SK-N-SH treated with all-trans-retinoic acid at 6 μM for 48 hours (cell line): ENCODE measurements around the gene EIF5.

Experiments used
- ATAC-seq: fragments of 200-7000 bp; cut with Tn5 transposase; 3 replicates; pipeline ENCODE4 v1.9.1; 2020; ENCODE audit warnings: mild to moderate bottlenecking, moderate library complexity
- ARNTL ChIP-seq: fragments of 450-650 bp; formaldehyde crosslinking; IDR thresholded peaks from 2 replicates; pipeline ENCODE4 v1.5.0; 2020; ENCODE audit warnings: low read depth, mild to moderate bottlenecking, moderate library complexity, borderline replicate concordance
- BACH2 ChIP-seq: fragments of 250-450 bp; sonication (Bioruptor Pico); IDR thresholded peaks from 2 replicates; pipeline ENCODE4 v1.9.0; 2021; ENCODE audit warnings: mild to moderate bottlenecking, borderline replicate concordance
- CSDC2 ChIP-seq: fragments of 250-450 bp; sonication (Bioruptor Pico); IDR thresholded peaks from 2 replicates; pipeline ENCODE4 v1.5.0; 2020; ENCODE audit warnings: mild to moderate bottlenecking, moderate library complexity
- CSRNP3 ChIP-seq: fragments of 250-450 bp; sonication (Bioruptor Pico); IDR thresholded peaks from 2 replicates; pipeline ENCODE4 v1.5.1; 2021; ENCODE audit warnings: mild to moderate bottlenecking, moderate library complexity
- ESRRG ChIP-seq: fragments of 250-450 bp; sonication (Bioruptor Pico); IDR thresholded peaks from 2 replicates; pipeline ENCODE4 v1.6.1; 2021; ENCODE audit warnings: mild to moderate bottlenecking
- GLIS3 ChIP-seq: fragments of 250-450 bp; sonication (Bioruptor Pico); IDR thresholded peaks from 2 replicates; pipeline ENCODE4 v1.5.0; 2020; ENCODE audit warnings: mild to moderate bottlenecking, moderate library complexity
- ISL1 ChIP-seq: fragments of 250-450 bp; sonication (Bioruptor Pico); IDR thresholded peaks from 2 replicates; pipeline ENCODE4 v2.1.2; 2022; ENCODE audit warnings: mild to moderate bottlenecking, moderate library complexity
- OSR1 ChIP-seq: fragments of 250-450 bp; sonication (Bioruptor Pico); IDR thresholded peaks from 2 replicates; pipeline ENCODE4 v1.8.0; 2022; ENCODE audit warnings: moderate library complexity, mild to moderate bottlenecking, inconsistent platforms
- POU6F1 ChIP-seq: fragments of 250-450 bp; sonication (Bioruptor Pico); IDR thresholded peaks from 2 replicates; pipeline ENCODE4 v1.8.0; 2021; ENCODE audit warnings: low read depth, mild to moderate bottlenecking, moderate library complexity, borderline replicate concordance
- PPARA ChIP-seq: fragments of 250-450 bp; sonication (Bioruptor Pico); IDR thresholded peaks from 2 replicates; pipeline ENCODE4 v1.5.0; 2020; ENCODE audit warnings: mild to moderate bottlenecking, borderline replicate concordance
- RARB ChIP-seq: fragments of 250-450 bp; sonication (Bioruptor Pico); IDR thresholded peaks from 2 replicates; pipeline ENCODE4 v1.8.0; 2021; ENCODE audit warnings: mild to moderate bottlenecking, moderate library complexity
- SNAI2 ChIP-seq: fragments of 250-450 bp; sonication (Bioruptor Pico); IDR thresholded peaks from 2 replicates; pipeline ENCODE4 v1.5.0; 2020; ENCODE audit warnings: mild to moderate bottlenecking, moderate library complexity
- TCF4 ChIP-seq: fragments of 250-450 bp; sonication (Bioruptor Pico); IDR thresholded peaks from 2 replicates; pipeline ENCODE4 v1.8.0; 2021; ENCODE audit warnings: mild to moderate bottlenecking, moderate library complexity, borderline replicate concordance
- TOX ChIP-seq: fragments of 250-450 bp; sonication (Bioruptor Pico); IDR thresholded peaks from 2 replicates; pipeline ENCODE4 v1.8.0; 2021; ENCODE audit warnings: mild to moderate bottlenecking, moderate library complexity, borderline replicate concordance
- TSHZ2 ChIP-seq: fragments of 250-450 bp; sonication (Bioruptor Pico); IDR thresholded peaks from 2 replicates; pipeline ENCODE4 v1.5.0; 2020; ENCODE audit warnings: mild to moderate bottlenecking, moderate library complexity
- ZC3H10 ChIP-seq: fragments of 250-450 bp; sonication (Bioruptor Pico); IDR thresholded peaks from 2 replicates; pipeline ENCODE4 v1.5.1; 2021; ENCODE audit warnings: mild to moderate bottlenecking, moderate library complexity
- ZFP3 ChIP-seq: fragments of 250-450 bp; sonication (Bioruptor Pico); IDR thresholded peaks from 2 replicates; pipeline ENCODE4 v1.5.0; 2020; ENCODE audit warnings: mild to moderate bottlenecking, moderate library complexity
- ZFP30 ChIP-seq: fragments of 450-650 bp; formaldehyde crosslinking; IDR thresholded peaks from 2 replicates; pipeline ENCODE4 v1.5.0; 2022; ENCODE audit warnings: mild to moderate bottlenecking, moderate library complexity
- ZNF565 ChIP-seq: fragments of 450-650 bp; formaldehyde crosslinking; conservative IDR thresholded peaks from 2 replicates; pipeline ENCODE4 v1.5.0; 2020; ENCODE audit warnings: low read depth, mild to moderate bottlenecking, moderate library complexity
- ZNF70 ChIP-seq: fragments of 450-650 bp; formaldehyde crosslinking; IDR thresholded peaks from 2 replicates; pipeline ENCODE4 v1.5.0; 2020; ENCODE audit warnings: mild to moderate bottlenecking, moderate library complexity
- ZNF8 ChIP-seq: fragments of 450-650 bp; formaldehyde crosslinking; IDR thresholded peaks from 2 replicates; pipeline ENCODE4 v1.5.0; 2020; ENCODE audit warnings: mild to moderate bottlenecking, moderate library complexity
- TF ChIP-seq, protein P1 (sequence below): fragments of 250-450 bp; sonication (Bioruptor Pico); IDR thresholded peaks from 2 replicates; pipeline ENCODE4 v1.5.1; 2020; ENCODE audit warnings: low read depth, mild to moderate bottlenecking, moderate library complexity

Gene EIF5

GRCh38 chr14:103310576-103311095 is 23.4 kb upstream of the EIF5 start:
- no peak for TF ChIP-seq CSDC2 (CRISPR knock-in tag)
- no peak for TF ChIP-seq SNAI2 (CRISPR knock-in tag)
- TF ChIP-seq GLIS3 (CRISPR knock-in tag) = no peak
- no peak for ATAC-seq

DNA sequence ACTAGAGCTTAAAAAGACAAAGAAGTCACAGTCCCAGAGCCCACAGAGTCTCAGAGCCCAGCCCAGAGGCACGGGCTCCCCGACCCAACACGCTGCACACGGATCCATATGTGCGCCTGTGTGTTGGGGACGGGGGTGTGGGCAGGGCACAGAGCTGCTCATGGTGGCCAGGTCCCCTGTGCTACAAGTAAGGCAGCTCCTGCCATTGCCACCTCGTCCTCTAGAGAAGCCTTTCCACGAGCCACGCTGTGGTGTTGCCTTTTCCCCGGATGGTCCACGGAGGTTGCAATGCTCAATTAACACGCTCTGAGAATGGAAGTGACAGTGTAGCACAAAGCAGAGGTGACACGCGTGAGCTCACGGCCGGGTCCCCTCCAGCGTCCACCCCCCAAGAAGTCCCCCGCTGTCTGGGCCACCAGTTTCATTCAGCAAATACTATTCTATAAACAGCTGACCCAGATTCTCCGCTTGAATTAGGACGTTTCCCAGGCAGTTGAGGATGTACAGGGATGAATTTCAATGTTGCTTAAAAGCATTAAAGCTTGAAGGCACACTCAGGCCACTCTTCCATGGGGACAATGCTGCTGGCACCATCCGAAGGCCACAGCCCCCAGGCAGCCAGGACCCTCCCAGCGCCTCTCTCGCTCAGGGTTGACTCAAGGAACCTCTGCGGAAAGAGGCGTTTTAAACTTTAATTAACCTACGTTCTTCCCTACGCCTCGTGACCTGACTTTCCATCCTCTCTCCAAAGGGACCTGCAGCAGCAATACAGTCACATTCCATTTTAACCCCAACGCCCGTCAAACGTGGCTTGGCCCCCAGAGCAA is 22.7 kb upstream of the EIF5 start:
- ATAC-seq = no peak
- TF ChIP-seq OSR1 (CRISPR knock-in tag) (no peak), ESRRG (CRISPR knock-in tag) (no peak), POU6F1 (CRISPR knock-in tag) (no peak), ZNF8 (CRISPR knock-in tag) (no peak), ZNF565 (CRISPR knock-in tag) (no peak), GLIS3 (CRISPR knock-in tag) (no peak), ZNF70 (CRISPR knock-in tag) (no peak), RARB (CRISPR knock-in tag) (no peak), TOX (CRISPR knock-in tag) (no peak), ZFP3 (CRISPR knock-in tag) (no peak), ZFP30 (no peak), CSDC2 (CRISPR knock-in tag) (no peak), SNAI2 (CRISPR knock-in tag) (no peak), PPARA (no peak), ARNTL (no peak), TCF4 (CRISPR knock-in tag) (no peak), CSRNP3 (CRISPR knock-in tag) (no peak), TSHZ2 (no peak), ZC3H10 (no peak)
- TF ChIP-seq, protein P1, sequence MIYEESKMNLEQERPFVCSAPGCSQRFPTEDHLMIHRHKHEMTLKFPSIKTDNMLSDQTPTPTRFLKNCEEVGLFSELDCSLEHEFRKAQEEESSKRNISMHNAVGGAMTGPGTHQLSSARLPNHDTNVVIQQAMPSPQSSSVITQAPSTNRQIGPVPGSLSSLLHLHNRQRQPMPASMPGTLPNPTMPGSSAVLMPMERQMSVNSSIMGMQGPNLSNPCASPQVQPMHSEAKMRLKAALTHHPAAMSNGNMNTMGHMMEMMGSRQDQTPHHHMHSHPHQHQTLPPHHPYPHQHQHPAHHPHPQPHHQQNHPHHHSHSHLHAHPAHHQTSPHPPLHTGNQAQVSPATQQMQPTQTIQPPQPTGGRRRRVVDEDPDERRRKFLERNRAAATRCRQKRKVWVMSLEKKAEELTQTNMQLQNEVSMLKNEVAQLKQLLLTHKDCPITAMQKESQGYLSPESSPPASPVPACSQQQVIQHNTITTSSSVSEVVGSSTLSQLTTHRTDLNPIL (CRISPR knock-in tag) = no peak

GRCh38 chr14:103312006-103312635 is 21.9 kb upstream of the EIF5 start:
- ATAC-seq = no peak
- no peak for TF ChIP-seq ISL1 (CRISPR knock-in tag)
- TF ChIP-seq ESRRG (CRISPR knock-in tag) = no peak
- TF ChIP-seq GLIS3 (CRISPR knock-in tag) = no peak
- no peak for TF ChIP-seq ZFP30
- TF ChIP-seq ZNF565 (CRISPR knock-in tag) = no peak
- TF ChIP-seq CSDC2 (CRISPR knock-in tag) = no peak
- no peak for TF ChIP-seq TSHZ2
- TF ChIP-seq ARNTL = no peak
- no peak for TF ChIP-seq RARB (CRISPR knock-in tag)
- TF ChIP-seq POU6F1 (CRISPR knock-in tag) = no peak
- no peak for TF ChIP-seq TOX (CRISPR knock-in tag)
- TF ChIP-seq BACH2 = no peak
- no peak for TF ChIP-seq ZFP3 (CRISPR knock-in tag)
- no peak for TF ChIP-seq PPARA
- TF ChIP-seq ZNF70 (CRISPR knock-in tag) = no peak
- no peak for TF ChIP-seq TCF4 (CRISPR knock-in tag)
- TF ChIP-seq OSR1 (CRISPR knock-in tag) = no peak
